HL-60 (cell line): Measurements from ENCODE around the gene C5orf52.

ENCODE experiments used
- CTCF ChIP-seq: IDR thresholded peaks from one replicate; pipeline ENCODE4 v1.5.1; 2011; ENCODE audit warnings: low read length, control low read depth, inconsistent platforms; ENCODE audit not compliant: insufficient read depth
- SPI1 ChIP-seq: IDR thresholded peaks from 2 replicates; pipeline ENCODE4 v1.6.1; 2012; ENCODE audit warnings: low read depth, mild to moderate bottlenecking, borderline replicate concordance

DNA sequence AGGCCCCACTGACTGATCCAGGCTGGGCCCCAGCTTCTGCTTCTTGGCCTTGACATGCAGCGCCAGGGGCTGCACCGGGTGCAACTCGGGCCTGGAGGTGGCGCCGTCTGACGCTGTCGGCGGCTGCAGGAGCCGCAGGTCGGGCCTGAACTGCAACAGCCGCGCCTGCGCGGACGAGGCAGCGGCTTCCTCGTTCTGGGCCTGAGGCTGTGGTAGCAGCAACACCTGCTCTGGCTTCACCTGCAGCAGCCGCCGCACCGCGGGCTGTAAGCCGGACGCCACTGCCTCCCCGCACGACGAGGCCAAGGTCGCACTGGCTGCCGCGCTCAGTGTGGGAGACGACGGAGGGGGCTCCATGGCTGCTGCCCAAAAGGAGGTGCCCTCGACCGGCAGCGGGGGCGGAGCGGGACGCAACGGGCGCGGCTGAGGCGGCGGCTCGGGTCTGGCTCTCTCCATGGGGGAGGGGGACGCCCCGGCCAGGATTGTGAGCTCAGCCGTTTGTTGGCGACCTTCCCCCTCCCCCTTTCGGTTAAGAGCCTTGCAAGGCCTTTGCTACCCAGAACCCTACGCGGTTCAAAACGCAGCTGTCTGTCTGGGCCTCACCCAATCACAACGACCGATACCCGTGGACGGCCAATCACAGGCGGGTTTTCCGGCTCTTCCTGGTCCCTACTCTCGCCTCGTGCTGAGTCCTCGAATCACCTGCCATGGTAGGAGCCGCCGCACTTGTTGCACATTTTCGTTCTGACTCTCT lies 19.5 kb upstream of the C5orf52 start:
- TF ChIP-seq CTCF, result no peak
- TF ChIP-seq SPI1, result no peak
